GM23338 (cell line): Measurements from ENCODE around the gene PINK1. TPM values are rescaled to one million over a fixed set of nuclear protein-coding genes. Genes with fewer than 3 reads are reported as not detected.

ENCODE experiments used
- ATAC-seq: fragments of 200-7000 bp; cut with Tn5 transposase; 3 replicates; pipeline ENCODE4 v1.9.1; 2020
- DNase-seq: peaks from one replicate; pipeline ENCODE4 v3.0.0-alpha.2; 2015; ENCODE audit warnings: low spot score
- H2AFZ ChIP-seq: fragments of 200-600 bp; sonication (generic); 2 replicates; pipeline ENCODE4 v1.8.0; 2016; ENCODE audit warnings: antibody characterized with exemption, mild to moderate bottlenecking, moderate library complexity
- H3F3A ChIP-seq: fragments of 200-600 bp; sonication (generic); replicated peaks from 2 replicates; pipeline ENCODE4 v1.8.0; 2017; ENCODE audit warnings: antibody characterized with exemption, mixed run types, low read depth
- H3K27ac ChIP-seq: fragments of 200-600 bp; sonication (generic); 2 replicates; pipeline ENCODE4 v1.6.1; 2016; ENCODE audit warnings: low read depth
- H3K27me3 ChIP-seq: fragments of 200-600 bp; sonication (generic); 2 replicates; pipeline ENCODE4 v1.8.0; 2016; ENCODE audit warnings: mild to moderate bottlenecking, mixed run types, moderate library complexity; ENCODE audit not compliant: insufficient read depth
- H3K36me3 ChIP-seq: fragments of 200-600 bp; sonication (generic); 2 replicates; pipeline ENCODE4 v1.8.0; 2016; ENCODE audit warnings: mild to moderate bottlenecking; ENCODE audit not compliant: insufficient read depth
- H3K4me1 ChIP-seq: fragments of 200-600 bp; sonication (generic); 2 replicates; pipeline ENCODE4 v1.8.0; 2016; ENCODE audit warnings: mild to moderate bottlenecking, moderate library complexity; ENCODE audit not compliant: insufficient read depth
- H3K4me2 ChIP-seq: fragments of 200-600 bp; sonication (generic); 2 replicates; pipeline ENCODE4 v1.7.1; 2017; ENCODE audit warnings: mixed run types
- H3K4me3 ChIP-seq: fragments of 200-600 bp; sonication (generic); 2 replicates; pipeline ENCODE4 v1.6.1; 2016; ENCODE audit warnings: mixed run types
- H3K79me2 ChIP-seq: fragments of 200-600 bp; sonication (generic); replicated peaks from 2 replicates; pipeline ENCODE4 v1.8.0; 2017; ENCODE audit warnings: mild to moderate bottlenecking; ENCODE audit not compliant: insufficient read depth
- H3K9me2 ChIP-seq: fragments of 200-600 bp; sonication (generic); 2 replicates; pipeline ENCODE4 v1.8.0; 2017; ENCODE audit not compliant: insufficient read depth
- H4K20me1 ChIP-seq: fragments of 200-600 bp; sonication (generic); replicated peaks from 2 replicates; pipeline ENCODE4 v1.8.0; 2017; ENCODE audit warnings: mild to moderate bottlenecking; ENCODE audit not compliant: insufficient read depth
- H3K27ac Mint-ChIP-seq: 2 replicates; pipeline ENCODE4 v1.8.0; 2020; ENCODE audit warnings: inconsistent platforms, mild to moderate bottlenecking, moderate library complexity, mixed read lengths
- H3K27me3 Mint-ChIP-seq: 3 replicates; pipeline ENCODE4 v1.8.0; 2022; ENCODE audit warnings: low read depth, mild to moderate bottlenecking, moderate library complexity, mixed read lengths, inconsistent platforms; ENCODE audit not compliant: insufficient read depth, poor library complexity
- H3K36me3 Mint-ChIP-seq: 3 replicates; pipeline ENCODE4 v1.8.0; 2021; ENCODE audit warnings: low read depth, mild to moderate bottlenecking, inconsistent platforms, moderate library complexity, mixed read lengths
- H3K4me1 Mint-ChIP-seq: 3 replicates; pipeline ENCODE4 v1.8.0; 2020; ENCODE audit warnings: mild to moderate bottlenecking, inconsistent platforms, mixed read lengths
- H3K4me3 Mint-ChIP-seq: 3 replicates; pipeline ENCODE4 v1.8.0; 2021; ENCODE audit warnings: moderate library complexity, mild to moderate bottlenecking, inconsistent platforms, mixed read lengths
- H3K9me3 Mint-ChIP-seq: 3 replicates; pipeline ENCODE4 v1.8.0; 2020; ENCODE audit warnings: moderate library complexity, mild to moderate bottlenecking, inconsistent platforms, mixed read lengths
- EZH2phosphoT487 ChIP-seq: fragments of 200-600 bp; sonication (generic); IDR thresholded peaks from one replicate; pipeline ENCODE4 v1.8.1; 2018; ENCODE audit warnings: antibody characterized with exemption; ENCODE audit not compliant: unreplicated experiment
- POLR2AphosphoS5 ChIP-seq: IDR thresholded peaks from 2 replicates; pipeline ENCODE4 v1.6.1; 2016; ENCODE audit warnings: antibody characterized with exemption, low read depth
- ZNF114 ChIP-seq: fragments of 250-450 bp; sonication (Bioruptor Pico); IDR thresholded peaks from 2 replicates; pipeline ENCODE4 v1.5.0; 2020; ENCODE audit warnings: mild to moderate bottlenecking, moderate library complexity
- polyA plus RNA-seq: library from polyadenylated mRNA; unstranded; fragments of >200 nt; fragmentation: Nextera tagmentation; extraction: Ambion mirVana; gene quantifications from 2 replicates; pipeline ENCODE4 v1.2.1, GENCODE V29; 2016
- total RNA-seq: library from RNA; depleted of rRNA; stranded (reverse); fragments of >200 nt; shearing (Covaris generic); gene quantifications from 2 replicates; pipeline ENCODE4 v1.2.3, GENCODE V29; 2014
- TF ChIP-seq, protein P1 (sequence below): IDR thresholded peaks from one replicate; pipeline ENCODE4 v1.6.1; 2018; ENCODE audit warnings: antibody characterized with exemption; ENCODE audit not compliant: unreplicated experiment
- TF ChIP-seq, protein P2 (sequence below): fragments of 250-450 bp; sonication (Bioruptor Pico); IDR thresholded peaks from 2 replicates; pipeline ENCODE4 v1.5.0; 2020; ENCODE audit warnings: mild to moderate bottlenecking, moderate library complexity

The PINK1 gene
- total and polyA plus RNA-seq, 2 experiments from 2014 or later, result 20.8 to 42.7 TPM

- Histone ChIP-seq H3K27ac (0 out of 2 replicates have a peak overlapping the region, but pooled peaks have one; percentile 26), H3K4me3 (no peak overlapping the region), H3K4me2 (no peak overlapping the region), H3K4me1 (peaks cover 17% of the 10 kb centered on the region; the same call in 1 of the 2 replicates), H2AFZ (peak overlapping the region; percentile 76; the same call in 1 of the 2 replicates), H3K27me3 (no peaks in the 10 kb centered on the region), H3K36me3 (no peaks in the 10 kb centered on the region), H4K20me1 (no peaks in the 10 kb centered on the region), H3K9me2 (no peaks in the 10 kb centered on the region), H3K79me2 (no peaks in the 10 kb centered on the region), H3F3A (peaks cover 7% of the 10 kb centered on the region; the same call in 1 of the 2 replicates)
- no peak for DNase-seq
- TF ChIP-seq POLR2AphosphoS5 (no peak), ZNF114 (CRISPR knock-in tag) (no peak), EZH2phosphoT487 (no peak)
- TF ChIP-seq, protein P1, sequence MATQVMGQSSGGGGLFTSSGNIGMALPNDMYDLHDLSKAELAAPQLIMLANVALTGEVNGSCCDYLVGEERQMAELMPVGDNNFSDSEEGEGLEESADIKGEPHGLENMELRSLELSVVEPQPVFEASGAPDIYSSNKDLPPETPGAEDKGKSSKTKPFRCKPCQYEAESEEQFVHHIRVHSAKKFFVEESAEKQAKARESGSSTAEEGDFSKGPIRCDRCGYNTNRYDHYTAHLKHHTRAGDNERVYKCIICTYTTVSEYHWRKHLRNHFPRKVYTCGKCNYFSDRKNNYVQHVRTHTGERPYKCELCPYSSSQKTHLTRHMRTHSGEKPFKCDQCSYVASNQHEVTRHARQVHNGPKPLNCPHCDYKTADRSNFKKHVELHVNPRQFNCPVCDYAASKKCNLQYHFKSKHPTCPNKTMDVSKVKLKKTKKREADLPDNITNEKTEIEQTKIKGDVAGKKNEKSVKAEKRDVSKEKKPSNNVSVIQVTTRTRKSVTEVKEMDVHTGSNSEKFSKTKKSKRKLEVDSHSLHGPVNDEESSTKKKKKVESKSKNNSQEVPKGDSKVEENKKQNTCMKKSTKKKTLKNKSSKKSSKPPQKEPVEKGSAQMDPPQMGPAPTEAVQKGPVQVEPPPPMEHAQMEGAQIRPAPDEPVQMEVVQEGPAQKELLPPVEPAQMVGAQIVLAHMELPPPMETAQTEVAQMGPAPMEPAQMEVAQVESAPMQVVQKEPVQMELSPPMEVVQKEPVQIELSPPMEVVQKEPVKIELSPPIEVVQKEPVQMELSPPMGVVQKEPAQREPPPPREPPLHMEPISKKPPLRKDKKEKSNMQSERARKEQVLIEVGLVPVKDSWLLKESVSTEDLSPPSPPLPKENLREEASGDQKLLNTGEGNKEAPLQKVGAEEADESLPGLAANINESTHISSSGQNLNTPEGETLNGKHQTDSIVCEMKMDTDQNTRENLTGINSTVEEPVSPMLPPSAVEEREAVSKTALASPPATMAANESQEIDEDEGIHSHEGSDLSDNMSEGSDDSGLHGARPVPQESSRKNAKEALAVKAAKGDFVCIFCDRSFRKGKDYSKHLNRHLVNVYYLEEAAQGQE, result no peak
- TF ChIP-seq, protein P2, sequence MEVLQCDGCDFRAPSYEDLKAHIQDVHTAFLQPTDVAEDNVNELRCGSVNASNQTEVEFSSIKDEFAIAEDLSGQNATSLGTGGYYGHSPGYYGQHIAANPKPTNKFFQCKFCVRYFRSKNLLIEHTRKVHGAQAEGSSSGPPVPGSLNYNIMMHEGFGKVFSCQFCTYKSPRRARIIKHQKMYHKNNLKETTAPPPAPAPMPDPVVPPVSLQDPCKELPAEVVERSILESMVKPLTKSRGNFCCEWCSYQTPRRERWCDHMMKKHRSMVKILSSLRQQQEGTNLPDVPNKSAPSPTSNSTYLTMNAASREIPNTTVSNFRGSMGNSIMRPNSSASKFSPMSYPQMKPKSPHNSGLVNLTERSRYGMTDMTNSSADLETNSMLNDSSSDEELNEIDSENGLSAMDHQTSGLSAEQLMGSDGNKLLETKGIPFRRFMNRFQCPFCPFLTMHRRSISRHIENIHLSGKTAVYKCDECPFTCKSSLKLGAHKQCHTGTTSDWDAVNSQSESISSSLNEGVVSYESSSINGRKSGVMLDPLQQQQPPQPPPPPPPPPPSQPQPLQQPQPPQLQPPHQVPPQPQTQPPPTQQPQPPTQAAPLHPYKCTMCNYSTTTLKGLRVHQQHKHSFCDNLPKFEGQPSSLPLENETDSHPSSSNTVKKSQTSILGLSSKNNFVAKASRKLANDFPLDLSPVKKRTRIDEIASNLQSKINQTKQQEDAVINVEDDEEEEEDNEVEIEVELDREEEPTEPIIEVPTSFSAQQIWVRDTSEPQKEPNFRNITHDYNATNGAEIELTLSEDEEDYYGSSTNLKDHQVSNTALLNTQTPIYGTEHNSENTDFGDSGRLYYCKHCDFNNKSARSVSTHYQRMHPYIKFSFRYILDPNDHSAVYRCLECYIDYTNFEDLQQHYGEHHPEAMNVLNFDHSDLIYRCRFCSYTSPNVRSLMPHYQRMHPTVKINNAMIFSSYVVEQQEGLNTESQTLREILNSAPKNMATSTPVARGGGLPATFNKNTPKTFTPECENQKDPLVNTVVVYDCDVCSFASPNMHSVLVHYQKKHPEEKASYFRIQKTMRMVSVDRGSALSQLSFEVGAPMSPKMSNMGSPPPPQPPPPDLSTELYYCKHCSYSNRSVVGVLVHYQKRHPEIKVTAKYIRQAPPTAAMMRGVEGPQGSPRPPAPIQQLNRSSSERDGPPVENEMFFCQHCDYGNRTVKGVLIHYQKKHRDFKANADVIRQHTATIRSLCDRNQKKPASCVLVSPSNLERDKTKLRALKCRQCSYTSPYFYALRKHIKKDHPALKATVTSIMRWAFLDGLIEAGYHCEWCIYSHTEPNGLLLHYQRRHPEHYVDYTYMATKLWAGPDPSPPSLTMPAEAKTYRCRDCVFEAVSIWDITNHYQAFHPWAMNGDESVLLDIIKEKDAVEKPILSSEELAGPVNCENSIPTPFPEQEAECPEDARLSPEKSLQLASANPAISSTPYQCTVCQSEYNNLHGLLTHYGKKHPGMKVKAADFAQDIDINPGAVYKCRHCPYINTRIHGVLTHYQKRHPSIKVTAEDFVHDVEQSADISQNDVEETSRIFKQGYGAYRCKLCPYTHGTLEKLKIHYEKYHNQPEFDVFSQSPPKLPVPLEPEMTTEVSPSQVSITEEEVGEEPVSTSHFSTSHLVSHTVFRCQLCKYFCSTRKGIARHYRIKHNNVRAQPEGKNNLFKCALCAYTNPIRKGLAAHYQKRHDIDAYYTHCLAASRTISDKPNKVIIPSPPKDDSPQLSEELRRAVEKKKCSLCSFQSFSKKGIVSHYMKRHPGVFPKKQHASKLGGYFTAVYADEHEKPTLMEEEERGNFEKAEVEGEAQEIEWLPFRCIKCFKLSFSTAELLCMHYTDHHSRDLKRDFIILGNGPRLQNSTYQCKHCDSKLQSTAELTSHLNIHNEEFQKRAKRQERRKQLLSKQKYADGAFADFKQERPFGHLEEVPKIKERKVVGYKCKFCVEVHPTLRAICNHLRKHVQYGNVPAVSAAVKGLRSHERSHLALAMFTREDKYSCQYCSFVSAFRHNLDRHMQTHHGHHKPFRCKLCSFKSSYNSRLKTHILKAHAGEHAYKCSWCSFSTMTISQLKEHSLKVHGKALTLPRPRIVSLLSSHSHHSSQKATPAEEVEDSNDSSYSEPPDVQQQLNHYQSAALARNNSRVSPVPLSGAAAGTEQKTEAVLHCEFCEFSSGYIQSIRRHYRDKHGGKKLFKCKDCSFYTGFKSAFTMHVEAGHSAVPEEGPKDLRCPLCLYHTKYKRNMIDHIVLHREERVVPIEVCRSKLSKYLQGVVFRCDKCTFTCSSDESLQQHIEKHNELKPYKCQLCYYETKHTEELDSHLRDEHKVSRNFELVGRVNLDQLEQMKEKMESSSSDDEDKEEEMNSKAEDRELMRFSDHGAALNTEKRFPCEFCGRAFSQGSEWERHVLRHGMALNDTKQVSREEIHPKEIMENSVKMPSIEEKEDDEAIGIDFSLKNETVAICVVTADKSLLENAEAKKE (CRISPR knock-in tag), result no peak
- no peak for ATAC-seq
- no peak overlapping the region for H3K4me3 Mint-ChIP-seq
- H3K27me3 Mint-ChIP-seq, result peaks cover 4% of the 10 kb centered on the region
- no peaks in the 10 kb centered on the region; the same call in 2 of the 3 replicates for H3K9me3 Mint-ChIP-seq
- H3K27ac Mint-ChIP-seq, result no peak overlapping the region
- peaks cover 19% of the 10 kb centered on the region; the same call in 2 of the 3 replicates for H3K4me1 Mint-ChIP-seq
- H3K36me3 Mint-ChIP-seq, result no peaks in the 10 kb centered on the region
Observed at GRCh38 chr1:20616847-20617487, 16.3 kb upstream of the PINK1 start.
